Fibroblast of villous mesenchyme (primary cell): ENCODE data around the gene C6orf62. TPM values are rescaled to one million over a fixed set of nuclear protein-coding genes. Genes with fewer than 3 reads are reported as not detected.
"Not testable (repeated sequence)": the region's sequence is repeated elsewhere in the genome, so short reads cannot be mapped to it uniquely, and the experiment has no call there.

ENCODE experiments used
- DNase-seq: peaks from one replicate; pipeline ENCODE4 v3.0.0-alpha.2; 2010; ENCODE audit warnings: low read depth
- H3K4me3 ChIP-seq: 2 replicates; pipeline ENCODE4 v1.5.1; 2011; ENCODE audit warnings: low read depth, mild to moderate bottlenecking, low read length
- CTCF ChIP-seq: IDR thresholded peaks from 2 replicates; pipeline ENCODE4 v1.5.1; 2012; ENCODE audit warnings: low read depth, mild to moderate bottlenecking, low read length; ENCODE audit not compliant: insufficient read depth
- total RNA-seq: library from RNA; depleted of rRNA; stranded (reverse); fragments of >200 nt; gene quantifications from 2 replicates; pipeline ENCODE4 v1.2.3, GENCODE V29; 2012

The C6orf62 gene
- total RNA-seq, 1 donor = 187 TPM

DNA sequence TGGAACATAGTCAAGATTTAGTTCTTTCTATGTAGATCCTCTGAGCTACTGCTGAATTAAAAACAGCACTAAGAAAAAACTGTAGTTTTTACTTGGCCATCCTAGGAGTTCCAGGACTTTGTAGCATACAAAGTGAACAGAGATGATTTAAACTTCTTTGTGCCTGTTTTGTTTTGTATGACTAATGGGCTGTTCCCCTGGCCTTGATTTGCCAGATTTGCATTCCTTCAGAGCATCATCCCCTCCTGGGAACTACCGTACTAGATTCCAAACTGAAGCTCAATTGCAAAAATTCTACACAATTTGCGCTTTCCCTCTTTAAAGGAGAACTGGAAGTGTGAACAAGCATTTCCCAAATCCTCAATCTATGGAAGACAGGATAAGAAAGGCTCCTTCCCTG is 29.0 kb downstream of the C6orf62 start:
- no peak overlapping the region for H3K4me3 ChIP-seq
- no peak for TF ChIP-seq CTCF
- no peak for DNase-seq

GRCh38 chr6:24686946-24687345 is 32.0 kb downstream of the C6orf62 start:
- no peak for DNase-seq
- no peak for TF ChIP-seq CTCF
- no peak overlapping the region for H3K4me3 ChIP-seq

- H3K4me3 ChIP-seq = no peak overlapping the region
- TF ChIP-seq CTCF = no peak
- no peak for DNase-seq
Observed at GRCh38 chr6:24686408-24686807, 32.5 kb downstream of the C6orf62 start.

GRCh38 chr6:24683297-24684296 is 35.4 kb downstream of the C6orf62 start:
- no peak overlapping the region for H3K4me3 ChIP-seq
- no peak for TF ChIP-seq CTCF
- DNase-seq = no peak

DNA sequence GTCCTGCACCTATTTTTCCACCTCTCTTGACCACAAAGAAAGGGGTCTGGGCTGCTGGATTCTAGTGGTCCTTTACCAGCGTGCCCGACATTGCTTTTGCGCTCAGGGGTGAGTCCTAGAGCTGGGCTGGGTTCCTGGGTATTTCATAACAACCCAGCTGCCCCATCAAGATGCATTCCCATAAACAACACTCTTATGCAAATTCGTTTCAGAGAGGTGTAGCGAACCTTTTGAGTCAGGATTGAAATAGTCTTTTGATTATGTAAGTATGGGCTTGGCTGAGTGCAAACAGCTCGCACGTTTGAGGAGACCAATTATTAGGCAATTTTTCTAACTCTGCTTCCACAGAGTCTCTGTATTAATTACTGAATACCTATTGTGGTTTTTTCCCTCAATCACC is 38.4 kb downstream of the C6orf62 start:
- no peak for DNase-seq
- no peak for TF ChIP-seq CTCF
- H3K4me3 ChIP-seq = no peak overlapping the region

DNA sequence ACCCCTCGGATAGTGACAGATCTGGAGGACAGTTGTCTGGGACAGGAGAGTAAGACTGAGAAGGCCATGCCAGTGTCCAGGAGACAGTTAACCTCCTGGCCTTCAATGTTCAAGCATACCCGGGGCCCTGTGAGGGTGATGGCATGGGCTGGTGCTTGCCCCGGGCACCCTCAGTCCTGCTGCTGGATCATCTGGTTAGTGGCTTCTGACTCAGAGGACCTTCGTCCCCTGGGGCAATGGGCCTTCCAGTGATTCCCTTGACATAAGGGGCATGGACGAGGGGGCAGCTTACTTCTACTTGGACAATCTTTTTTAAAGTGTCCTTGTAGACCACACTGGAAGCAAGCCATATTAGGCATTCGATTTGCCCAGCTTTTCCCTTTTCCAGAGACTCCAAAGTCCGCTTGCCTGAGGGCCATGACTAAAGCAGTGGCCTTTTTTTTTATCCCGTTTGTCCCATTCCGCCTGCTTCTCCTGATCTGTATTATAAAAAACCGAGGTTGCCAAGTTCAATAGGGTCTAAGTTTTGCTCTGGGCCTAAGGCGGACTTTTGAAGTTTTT is 40.1 kb downstream of the C6orf62 start:
- DNase-seq, H3K4me3 ChIP-seq: not testable (repeated sequence)

DNA sequence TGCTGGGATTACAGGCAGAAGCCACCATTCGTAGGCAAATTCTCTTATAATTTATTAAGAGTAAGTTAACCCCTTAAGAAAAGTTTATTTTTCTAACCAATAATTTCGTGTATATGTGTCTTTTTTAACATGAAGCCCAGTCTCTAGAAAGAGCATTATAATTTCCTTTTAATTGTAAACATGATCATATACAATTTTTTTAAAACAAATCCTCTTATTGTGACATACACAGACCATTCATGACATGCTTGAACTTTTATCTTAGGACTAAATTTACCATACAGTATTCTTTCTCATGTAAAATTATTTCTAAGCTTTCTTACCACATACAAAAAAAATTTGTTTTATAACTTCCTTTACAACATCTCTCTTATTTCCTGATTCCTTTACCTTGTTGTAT is 45.3 kb downstream of the C6orf62 start:
- no peak for TF ChIP-seq CTCF
- H3K4me3 ChIP-seq = no peak overlapping the region
- DNase-seq = no peak
